Measurements from ENCODE around the gene TTLL1.

DNA sequence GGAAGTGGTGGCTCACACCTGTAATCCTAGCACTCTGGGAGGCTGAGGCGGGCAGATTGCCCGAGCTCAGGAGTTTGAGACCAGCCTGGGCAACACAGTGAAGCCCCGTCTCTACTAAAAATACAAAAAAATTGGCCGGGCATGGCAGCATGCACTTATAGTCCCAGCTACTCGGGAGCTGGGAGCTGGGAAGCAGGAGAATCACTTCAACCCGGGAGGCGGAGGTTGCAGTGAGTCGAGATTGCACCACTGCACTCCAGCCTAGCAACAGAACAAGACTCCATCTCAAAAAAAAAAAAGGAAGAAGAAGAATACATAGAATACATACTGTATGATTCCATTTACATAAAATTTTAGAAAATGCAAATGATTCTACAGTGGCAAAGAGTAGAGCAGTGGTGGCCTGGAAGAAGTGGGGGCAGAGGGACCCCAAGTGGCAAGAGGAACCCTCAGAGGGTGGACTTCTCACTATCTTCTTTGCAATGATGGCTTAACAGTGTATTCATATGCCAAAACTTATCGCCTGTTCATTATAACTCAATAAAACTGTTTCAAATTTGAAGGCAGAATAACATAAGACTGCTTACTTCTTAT is 96.2 kb downstream of the TTLL1 start:
- TF ChIP-seq POLR2A (IDR thresholded peaks at IDR 0.05; ENCODE audit: low read depth, low read length) = no peak
- TF ChIP-seq POLR2AphosphoS5 (IDR thresholded peaks at IDR 0.05; ENCODE audit: low read depth, low read length) = no peak
- no peak for TF ChIP-seq TAF1 (IDR thresholded peaks at IDR 0.05; ENCODE audit: borderline replicate concordance, low read depth, low read length)

Data from GM12892 (cell line).